DMS153 (cell line): ENCODE measurements around the gene PPM1D.
A peak's percentile ranks its signal among the peaks of the same experiment; 100 is the strongest.
"Not testable (repeated sequence)": the region's sequence is repeated elsewhere in the genome, so short reads cannot be mapped to it uniquely, and the experiment has no call there.

Experiments
- DNase-seq: peaks from one replicate; lab custom pipeline; 2025; lab: John Stamatoyannopoulos, UW

PPM1D gene

GRCh38 chr17:60594170-60594569, 5.8 kb upstream of the PPM1D start:
- DNase-seq = not testable (repeated sequence)

- DNase-seq = no peak
Observed at GRCh38 chr17:60594734-60595133, 5.3 kb upstream of the PPM1D start.

- DNase-seq = no peak
Observed at GRCh38 chr17:60597297-60597696, 2.7 kb upstream of the PPM1D start.

- no peak for DNase-seq
Observed at GRCh38 chr17:60598001-60598736, 1.8 kb upstream of the PPM1D start.

DNA sequence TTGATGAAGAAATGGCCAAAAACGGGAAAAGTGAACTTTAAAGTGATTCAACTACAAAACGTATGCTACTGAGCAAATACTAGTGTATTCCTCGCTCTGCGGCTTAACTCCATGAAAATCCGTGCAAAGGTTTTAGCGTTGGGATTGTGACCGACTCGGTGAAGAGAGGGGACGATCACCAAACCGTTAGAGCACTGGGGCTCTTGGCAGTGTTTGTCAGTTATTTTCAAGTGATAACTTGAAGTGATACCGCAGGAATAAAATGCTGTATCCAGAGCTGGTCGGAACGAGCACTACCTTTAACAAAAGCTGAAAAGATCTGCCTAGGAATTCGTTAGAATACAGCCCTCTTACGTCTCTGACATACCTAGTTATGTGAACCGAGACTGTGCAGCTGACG, 773 bp upstream of the PPM1D start:
- DNase-seq = no peak

DNA sequence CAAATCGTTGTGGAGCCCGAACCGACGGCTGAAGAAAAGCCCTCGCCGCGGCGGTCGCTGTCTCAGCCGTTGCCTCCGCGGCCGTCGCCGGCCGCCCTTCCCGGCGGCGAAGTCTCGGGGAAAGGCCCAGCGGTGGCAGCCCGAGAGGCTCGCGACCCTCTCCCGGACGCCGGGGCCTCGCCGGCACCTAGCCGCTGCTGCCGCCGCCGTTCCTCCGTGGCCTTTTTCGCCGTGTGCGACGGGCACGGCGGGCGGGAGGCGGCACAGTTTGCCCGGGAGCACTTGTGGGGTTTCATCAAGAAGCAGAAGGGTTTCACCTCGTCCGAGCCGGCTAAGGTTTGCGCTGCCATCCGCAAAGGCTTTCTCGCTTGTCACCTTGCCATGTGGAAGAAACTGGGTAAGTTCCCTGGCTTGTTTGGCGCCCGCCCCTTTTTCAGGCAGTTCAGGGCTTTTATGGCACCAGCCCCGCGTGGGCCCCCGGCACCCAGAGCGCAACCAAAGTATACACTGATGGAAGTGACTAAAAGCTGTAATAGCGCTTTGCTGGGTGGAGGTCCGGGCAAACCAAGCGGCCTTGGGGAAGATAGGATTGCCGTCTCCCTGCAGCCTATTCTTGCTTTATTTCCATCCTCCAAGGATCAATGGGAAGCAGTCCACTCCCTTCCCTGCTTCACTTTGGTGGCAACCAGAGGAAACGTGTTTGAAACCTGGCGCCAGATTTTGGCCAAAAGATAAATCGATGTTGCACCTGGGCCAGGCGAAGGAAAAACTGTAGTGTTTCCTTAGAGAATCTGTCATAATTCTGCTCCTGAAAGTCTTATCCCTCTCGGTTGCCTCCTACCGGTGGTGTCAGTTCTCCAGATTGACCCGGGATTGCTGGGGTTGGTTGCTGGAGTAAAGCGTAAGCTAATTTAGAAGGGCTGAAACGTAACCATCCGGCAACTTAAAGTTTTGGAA, 775 bp downstream of the PPM1D start:
- peak; percentile 51 for DNase-seq

DNA sequence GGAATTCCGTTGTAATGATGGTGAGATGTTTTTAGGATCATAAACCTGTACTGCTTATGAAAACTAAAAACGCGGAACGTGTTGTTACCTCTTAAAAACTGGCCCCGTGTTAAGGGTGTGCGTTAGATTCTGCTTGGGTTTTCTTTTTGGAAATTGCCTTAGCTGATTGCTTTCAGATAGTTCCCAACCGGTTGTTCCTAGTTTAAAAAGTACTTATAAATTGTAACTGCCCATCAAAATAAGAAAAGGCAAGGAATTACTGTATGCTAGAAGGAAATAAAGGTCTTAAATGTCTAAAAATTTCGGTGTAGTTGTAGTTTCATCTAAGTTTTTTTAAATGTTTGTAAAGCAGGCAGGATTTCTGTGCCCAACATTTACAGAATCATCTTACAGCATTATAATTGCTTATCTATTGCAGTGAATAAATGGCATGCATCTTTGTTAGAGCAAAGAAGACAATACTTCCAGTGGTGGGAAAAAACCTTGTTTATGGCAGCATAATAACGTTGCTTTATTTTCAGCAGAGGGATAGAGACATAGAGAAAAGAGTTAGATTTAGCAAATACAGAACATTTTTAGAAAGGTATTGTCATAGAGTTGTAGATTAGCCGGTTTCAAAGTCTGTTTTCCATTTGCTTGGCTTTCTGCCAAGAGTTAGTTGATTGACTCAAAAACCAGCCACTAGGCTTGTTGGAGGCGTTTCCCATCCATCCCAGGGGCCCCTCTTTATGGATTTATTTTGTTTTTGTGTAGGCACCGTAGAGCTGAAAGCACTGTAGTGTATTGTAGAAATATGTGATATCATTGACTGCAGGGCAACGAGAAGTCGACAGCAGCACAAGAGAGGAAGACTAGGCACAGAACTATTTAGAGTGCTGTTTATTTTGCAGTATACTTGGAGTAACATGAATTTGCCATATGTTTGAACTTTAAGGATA, 1.7 kb downstream of the PPM1D start:
- peak; percentile 43 for DNase-seq

DNA sequence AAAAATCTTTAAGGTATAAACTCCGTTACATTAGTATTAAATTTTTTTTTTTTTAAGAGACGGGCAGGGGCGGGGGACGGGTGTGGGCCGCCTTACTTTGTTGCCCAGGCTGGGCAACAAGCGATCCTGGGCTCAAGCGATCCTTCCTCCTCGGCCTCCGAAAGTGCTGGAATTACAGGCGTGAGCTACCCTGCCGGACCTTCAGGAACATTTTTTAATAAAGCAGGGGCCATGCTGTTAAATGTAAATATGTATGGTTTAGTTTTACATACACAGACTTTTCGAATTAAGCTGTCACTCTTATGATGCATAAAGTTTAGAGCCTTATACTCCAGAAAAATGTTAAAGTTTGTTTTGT, 2.4 kb downstream of the PPM1D start:
- DNase-seq = no peak

- DNase-seq = no peak
Observed at GRCh38 chr17:60602871-60603270, 2.9 kb downstream of the PPM1D start.

- DNase-seq = not testable (repeated sequence)
Observed at GRCh38 chr17:60603477-60603876, 3.5 kb downstream of the PPM1D start.

DNA sequence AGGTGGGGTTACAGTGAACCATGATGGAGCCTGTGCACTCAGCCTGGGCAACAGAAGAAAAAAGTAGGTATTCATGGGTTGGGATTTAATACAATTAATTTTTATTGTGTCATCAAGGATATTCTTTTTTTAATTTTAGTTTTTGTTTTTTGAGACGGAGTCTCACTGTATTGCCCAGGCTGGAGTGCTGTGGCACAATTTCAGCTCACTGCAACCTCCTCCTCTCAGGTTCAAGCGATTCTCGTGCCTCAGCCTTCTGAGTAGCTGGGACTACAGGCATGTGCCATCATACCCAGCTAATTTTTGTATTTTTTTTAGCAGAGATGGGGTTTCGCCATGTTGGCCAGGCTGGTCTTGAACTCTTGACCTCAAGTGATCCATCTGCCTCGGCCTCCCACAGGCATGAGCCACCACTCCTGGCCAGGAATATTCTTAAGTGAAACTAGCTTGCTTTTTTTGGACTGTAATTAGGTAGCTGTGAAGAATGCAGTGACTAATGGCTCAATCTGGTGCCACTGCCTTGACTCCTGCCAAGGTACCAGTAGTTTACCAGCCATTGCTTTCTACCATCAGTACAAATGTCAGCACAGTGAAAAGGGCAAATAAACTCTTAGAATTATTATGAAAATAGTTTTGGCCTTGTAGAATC, 4.8 kb downstream of the PPM1D start:
- DNase-seq = no peak

DNA sequence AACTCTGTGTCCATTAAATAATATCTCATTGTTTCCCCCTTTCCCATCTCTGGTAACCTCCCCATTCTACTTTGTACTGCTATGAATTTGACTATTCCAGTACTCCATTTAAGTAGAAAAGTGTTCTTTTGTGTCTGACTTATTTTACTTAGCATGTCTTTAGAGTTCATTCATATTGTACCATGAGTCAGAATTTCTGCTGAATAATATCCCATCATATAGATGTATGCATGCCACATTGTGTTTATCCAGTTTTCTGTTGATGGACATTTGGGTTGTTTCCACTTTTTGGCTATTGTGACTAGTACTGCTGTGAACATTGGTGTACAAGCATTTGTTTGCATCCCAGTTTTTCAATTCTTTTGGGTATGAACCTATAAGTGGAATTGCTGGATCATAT, 6.0 kb downstream of the PPM1D start:
- no peak for DNase-seq

DNA sequence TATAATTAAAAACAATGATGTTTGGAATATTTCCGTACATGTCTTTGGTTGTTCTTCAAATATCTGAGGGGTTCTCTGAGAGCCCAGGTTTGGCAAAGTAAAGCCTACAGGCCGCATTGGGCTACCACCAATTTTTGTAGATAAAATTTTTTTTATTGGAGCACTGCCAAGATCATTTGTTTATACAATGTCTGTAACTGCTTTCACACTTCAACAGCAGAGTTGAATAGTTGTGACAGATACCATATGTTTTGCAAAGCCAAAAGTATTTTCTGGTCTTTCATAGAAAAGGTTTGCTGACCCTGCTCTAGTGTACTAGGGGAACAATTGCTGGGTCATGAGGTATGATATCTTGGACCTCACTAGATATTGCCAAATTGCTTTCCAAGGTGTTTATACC, 10.5 kb downstream of the PPM1D start:
- no peak for DNase-seq

GRCh38 chr17:60611321-60611720, 11.3 kb downstream of the PPM1D start:
- not testable (repeated sequence) for DNase-seq

DNA sequence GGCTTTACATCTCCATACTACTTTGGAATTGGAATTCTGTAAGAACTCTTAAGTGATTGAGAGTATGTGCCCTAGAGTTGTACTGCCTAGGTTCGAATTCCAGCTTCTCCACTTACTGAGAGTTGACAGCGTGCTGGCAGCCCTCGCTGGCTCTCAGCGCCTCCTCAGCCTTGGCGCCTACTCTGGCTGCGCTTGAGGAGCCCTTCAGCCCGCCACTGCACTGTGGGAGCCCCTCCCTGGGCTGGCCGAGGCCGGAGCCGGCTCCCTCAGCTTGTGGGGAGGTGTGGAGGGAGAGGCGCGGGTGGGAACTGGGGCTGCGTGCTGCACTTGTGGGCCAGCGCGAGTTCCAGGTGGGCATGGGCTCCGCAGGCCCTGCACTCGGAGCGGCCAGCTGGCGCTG, 13.3 kb downstream of the PPM1D start:
- no peak for DNase-seq

DNA sequence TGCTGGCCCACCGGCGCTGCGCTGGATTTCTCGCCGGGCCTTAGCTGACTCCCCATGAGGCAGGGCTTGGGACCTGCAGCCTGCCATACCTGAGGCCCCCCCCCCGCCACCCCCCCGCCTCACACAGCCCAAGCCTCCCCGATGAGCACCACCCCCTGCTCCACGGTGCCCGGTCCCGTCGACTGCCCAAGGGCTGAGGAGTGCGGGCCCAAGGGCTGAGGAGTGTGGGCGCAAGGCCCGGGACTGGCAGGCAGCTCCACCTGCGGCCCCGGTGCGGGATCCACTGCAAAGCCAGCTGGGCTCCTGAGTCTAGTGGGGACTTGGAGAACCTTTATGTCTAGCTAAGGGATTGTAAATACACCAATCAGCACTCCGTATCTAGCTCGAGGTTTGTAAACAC, 13.8 kb downstream of the PPM1D start:
- not testable (repeated sequence) for DNase-seq

DNA sequence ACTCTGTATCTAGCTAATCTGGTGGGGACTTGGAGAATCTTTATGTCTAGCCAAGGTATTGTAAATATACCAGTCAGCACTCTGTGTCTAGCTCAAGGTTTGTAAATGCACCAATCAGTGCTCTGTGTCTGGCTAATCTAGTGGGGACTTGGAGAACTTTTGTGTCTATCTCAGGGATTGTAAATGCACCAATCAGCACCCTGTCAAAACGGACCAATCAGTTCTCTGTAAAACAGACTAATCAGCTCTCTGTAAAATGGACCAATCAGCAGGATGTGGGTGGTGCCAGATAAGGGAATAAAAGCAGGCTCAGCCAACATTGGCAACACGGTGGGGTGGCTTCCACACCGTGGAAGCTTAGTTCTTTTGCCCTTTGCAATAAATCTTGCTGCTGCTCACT, 14.3 kb downstream of the PPM1D start:
- not testable (repeated sequence) for DNase-seq

- no peak for DNase-seq
Observed at GRCh38 chr17:60615108-60615507, 15.1 kb downstream of the PPM1D start.

GRCh38 chr17:60615840-60616239, 15.8 kb downstream of the PPM1D start:
- no peak for DNase-seq

DNA sequence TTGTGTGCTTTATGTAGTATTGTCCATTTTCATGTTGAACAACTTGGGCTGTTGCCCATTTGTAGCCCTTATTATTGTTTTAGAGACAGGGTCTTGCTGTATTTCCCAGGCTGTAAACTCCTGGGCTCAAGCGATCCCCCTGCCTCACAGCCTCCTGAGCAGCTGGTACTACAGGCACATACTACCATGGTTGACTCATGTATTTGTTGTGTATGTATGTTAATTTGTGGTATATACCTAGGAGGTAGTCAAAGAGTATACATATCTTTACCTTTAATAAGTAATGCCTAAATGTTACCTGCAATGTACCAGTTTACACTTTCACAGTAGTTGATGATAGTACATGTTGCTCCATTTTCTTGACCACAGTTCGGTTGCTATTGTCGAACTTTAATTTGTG, 18.1 kb downstream of the PPM1D start:
- no peak for DNase-seq

- no peak for DNase-seq
Observed at GRCh38 chr17:60618854-60619526, 19.0 kb downstream of the PPM1D start.
